Measurements from ENCODE around the gene DPP6. TPM values are rescaled to one million over a fixed set of nuclear protein-coding genes. Genes with fewer than 3 reads are reported as not detected.

DPP6 gene
- total and polyA plus RNA-seq, 2 experiments from 2014 or later, result not detected

DNA sequence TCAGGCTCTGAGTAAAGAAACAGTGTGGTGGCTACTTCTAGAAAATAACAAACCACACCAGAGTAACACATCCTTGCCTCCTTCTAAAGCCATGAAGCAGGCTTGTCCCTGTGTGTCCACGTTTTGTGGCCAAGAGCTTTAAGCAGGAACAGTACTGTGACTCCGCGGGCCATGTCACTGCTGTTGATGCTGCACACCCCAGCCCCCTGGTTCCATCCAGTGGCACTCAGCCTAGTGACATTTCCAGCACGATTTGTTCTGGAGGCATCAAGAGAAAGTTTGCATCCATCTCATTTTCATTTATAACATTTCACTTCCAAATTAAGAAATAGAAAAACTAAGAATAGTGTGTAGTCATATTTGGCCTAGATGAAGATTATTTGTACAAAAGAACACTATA lies 739.4 kb downstream of the DPP6 start (continued):
- TF ChIP-seq, protein P1, sequence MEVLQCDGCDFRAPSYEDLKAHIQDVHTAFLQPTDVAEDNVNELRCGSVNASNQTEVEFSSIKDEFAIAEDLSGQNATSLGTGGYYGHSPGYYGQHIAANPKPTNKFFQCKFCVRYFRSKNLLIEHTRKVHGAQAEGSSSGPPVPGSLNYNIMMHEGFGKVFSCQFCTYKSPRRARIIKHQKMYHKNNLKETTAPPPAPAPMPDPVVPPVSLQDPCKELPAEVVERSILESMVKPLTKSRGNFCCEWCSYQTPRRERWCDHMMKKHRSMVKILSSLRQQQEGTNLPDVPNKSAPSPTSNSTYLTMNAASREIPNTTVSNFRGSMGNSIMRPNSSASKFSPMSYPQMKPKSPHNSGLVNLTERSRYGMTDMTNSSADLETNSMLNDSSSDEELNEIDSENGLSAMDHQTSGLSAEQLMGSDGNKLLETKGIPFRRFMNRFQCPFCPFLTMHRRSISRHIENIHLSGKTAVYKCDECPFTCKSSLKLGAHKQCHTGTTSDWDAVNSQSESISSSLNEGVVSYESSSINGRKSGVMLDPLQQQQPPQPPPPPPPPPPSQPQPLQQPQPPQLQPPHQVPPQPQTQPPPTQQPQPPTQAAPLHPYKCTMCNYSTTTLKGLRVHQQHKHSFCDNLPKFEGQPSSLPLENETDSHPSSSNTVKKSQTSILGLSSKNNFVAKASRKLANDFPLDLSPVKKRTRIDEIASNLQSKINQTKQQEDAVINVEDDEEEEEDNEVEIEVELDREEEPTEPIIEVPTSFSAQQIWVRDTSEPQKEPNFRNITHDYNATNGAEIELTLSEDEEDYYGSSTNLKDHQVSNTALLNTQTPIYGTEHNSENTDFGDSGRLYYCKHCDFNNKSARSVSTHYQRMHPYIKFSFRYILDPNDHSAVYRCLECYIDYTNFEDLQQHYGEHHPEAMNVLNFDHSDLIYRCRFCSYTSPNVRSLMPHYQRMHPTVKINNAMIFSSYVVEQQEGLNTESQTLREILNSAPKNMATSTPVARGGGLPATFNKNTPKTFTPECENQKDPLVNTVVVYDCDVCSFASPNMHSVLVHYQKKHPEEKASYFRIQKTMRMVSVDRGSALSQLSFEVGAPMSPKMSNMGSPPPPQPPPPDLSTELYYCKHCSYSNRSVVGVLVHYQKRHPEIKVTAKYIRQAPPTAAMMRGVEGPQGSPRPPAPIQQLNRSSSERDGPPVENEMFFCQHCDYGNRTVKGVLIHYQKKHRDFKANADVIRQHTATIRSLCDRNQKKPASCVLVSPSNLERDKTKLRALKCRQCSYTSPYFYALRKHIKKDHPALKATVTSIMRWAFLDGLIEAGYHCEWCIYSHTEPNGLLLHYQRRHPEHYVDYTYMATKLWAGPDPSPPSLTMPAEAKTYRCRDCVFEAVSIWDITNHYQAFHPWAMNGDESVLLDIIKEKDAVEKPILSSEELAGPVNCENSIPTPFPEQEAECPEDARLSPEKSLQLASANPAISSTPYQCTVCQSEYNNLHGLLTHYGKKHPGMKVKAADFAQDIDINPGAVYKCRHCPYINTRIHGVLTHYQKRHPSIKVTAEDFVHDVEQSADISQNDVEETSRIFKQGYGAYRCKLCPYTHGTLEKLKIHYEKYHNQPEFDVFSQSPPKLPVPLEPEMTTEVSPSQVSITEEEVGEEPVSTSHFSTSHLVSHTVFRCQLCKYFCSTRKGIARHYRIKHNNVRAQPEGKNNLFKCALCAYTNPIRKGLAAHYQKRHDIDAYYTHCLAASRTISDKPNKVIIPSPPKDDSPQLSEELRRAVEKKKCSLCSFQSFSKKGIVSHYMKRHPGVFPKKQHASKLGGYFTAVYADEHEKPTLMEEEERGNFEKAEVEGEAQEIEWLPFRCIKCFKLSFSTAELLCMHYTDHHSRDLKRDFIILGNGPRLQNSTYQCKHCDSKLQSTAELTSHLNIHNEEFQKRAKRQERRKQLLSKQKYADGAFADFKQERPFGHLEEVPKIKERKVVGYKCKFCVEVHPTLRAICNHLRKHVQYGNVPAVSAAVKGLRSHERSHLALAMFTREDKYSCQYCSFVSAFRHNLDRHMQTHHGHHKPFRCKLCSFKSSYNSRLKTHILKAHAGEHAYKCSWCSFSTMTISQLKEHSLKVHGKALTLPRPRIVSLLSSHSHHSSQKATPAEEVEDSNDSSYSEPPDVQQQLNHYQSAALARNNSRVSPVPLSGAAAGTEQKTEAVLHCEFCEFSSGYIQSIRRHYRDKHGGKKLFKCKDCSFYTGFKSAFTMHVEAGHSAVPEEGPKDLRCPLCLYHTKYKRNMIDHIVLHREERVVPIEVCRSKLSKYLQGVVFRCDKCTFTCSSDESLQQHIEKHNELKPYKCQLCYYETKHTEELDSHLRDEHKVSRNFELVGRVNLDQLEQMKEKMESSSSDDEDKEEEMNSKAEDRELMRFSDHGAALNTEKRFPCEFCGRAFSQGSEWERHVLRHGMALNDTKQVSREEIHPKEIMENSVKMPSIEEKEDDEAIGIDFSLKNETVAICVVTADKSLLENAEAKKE (CRISPR knock-in tag; IDR thresholded peaks at IDR 0.05), result no peak
- TF ChIP-seq EZH2 (IDR thresholded peaks at IDR 0.05; ENCODE audit: low read depth, unreplicated experiment), result no peak

DNA sequence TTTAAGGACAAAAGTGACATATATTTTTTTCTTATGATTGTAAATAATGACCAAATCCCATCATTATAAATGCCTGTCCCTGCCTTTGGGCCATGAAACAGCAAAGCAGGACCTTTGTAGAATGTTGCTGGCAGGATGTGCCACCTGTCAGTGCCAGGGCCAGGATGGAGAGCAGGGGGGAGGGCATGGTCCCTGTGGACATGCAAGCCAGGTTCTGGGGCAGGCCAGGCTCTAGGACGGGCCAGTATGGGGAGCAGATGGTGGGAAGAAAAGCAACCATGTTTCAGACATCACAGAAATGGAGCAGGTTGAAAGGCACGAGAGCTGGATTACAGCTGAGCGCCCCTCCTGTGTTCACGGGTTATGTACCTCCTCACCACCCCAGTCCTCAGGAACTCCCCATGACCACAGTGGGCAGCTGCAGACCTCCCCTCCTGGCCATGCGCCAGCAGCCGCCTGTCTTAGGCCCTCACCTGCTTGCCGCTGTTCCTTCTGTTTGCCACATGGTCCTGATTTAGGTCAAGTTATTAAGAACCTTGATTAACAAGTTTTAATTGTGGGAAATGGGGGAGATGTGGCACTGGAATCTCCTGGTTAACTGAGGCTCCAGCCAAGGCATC lies 740.3 kb downstream of the DPP6 start:
- no peaks in the 10 kb centered on the region for H3K9me2 ChIP-seq (ENCODE audit: insufficient read depth)
- Mint-ChIP-seq H3K9me3 (no peaks in the 10 kb centered on the region), H3K27me3 (ENCODE audit: insufficient read depth, low read depth, poor library complexity) (peaks cover 12% of the 10 kb centered on the region), H3K4me3 (no peak overlapping the region), H3K4me1 (peaks cover 7% of the 10 kb centered on the region), H3K27ac (no peak overlapping the region), H3K36me3 (ENCODE audit: low read depth) (no peaks in the 10 kb centered on the region)
- DNase-seq (ENCODE audit: low spot score), result no peak
- H3K4me1 ChIP-seq (ENCODE audit: insufficient read depth), result no peaks in the 10 kb centered on the region
- ATAC-seq, result no peak
- no peaks in the 10 kb centered on the region for H3K27me3 ChIP-seq (ENCODE audit: insufficient read depth)
- no peak overlapping the region for H2AFZ ChIP-seq
- no peaks in the 10 kb centered on the region for H3F3A ChIP-seq (replicated peaks; ENCODE audit: low read depth)
- H3K27ac ChIP-seq (ENCODE audit: low read depth), result no peak overlapping the region
- H3K4me3 ChIP-seq, result no peak overlapping the region
- H3K36me3 ChIP-seq (ENCODE audit: insufficient read depth), result peaks cover 4% of the 10 kb centered on the region; the same call in 1 of the 2 replicates
- H3K4me2 ChIP-seq, result no peak overlapping the region
- no peaks in the 10 kb centered on the region for H4K20me1 ChIP-seq (replicated peaks; ENCODE audit: insufficient read depth)
- H3K79me2 ChIP-seq (replicated peaks; ENCODE audit: insufficient read depth), result no peaks in the 10 kb centered on the region
- TF ChIP-seq ZNF331 (CRISPR knock-in tag; IDR thresholded peaks at IDR 0.05; ENCODE audit: low read depth) (no peak), EZH2phosphoT487 (IDR thresholded peaks at IDR 0.05; ENCODE audit: unreplicated experiment) (no peak), CREB1 (CRISPR knock-in tag; IDR thresholded peaks at IDR 0.05; ENCODE audit: low read depth) (no peak), NANOG (IDR thresholded peaks at IDR 0.05; ENCODE audit: borderline replicate concordance) (no peak)
- TF ChIP-seq, protein P2, sequence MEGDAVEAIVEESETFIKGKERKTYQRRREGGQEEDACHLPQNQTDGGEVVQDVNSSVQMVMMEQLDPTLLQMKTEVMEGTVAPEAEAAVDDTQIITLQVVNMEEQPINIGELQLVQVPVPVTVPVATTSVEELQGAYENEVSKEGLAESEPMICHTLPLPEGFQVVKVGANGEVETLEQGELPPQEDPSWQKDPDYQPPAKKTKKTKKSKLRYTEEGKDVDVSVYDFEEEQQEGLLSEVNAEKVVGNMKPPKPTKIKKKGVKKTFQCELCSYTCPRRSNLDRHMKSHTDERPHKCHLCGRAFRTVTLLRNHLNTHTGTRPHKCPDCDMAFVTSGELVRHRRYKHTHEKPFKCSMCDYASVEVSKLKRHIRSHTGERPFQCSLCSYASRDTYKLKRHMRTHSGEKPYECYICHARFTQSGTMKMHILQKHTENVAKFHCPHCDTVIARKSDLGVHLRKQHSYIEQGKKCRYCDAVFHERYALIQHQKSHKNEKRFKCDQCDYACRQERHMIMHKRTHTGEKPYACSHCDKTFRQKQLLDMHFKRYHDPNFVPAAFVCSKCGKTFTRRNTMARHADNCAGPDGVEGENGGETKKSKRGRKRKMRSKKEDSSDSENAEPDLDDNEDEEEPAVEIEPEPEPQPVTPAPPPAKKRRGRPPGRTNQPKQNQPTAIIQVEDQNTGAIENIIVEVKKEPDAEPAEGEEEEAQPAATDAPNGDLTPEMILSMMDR (conservative IDR thresholded peaks at IDR 0.05; ENCODE audit: low read depth in 2 of 2), result no peak
- TF ChIP-seq, protein P1 (CRISPR knock-in tag; IDR thresholded peaks at IDR 0.05), result no peak
